ENCODE data around the gene SHISA8. TPM values are rescaled to one million over a fixed set of nuclear protein-coding genes. Genes with fewer than 3 reads are reported as not detected.
A peak's percentile ranks its signal among the peaks of the same experiment; 100 is the strongest.

Gene SHISA8
- total RNA-seq, 2 donors from 2014 or later = 1.1 to 4.2 TPM

DNA sequence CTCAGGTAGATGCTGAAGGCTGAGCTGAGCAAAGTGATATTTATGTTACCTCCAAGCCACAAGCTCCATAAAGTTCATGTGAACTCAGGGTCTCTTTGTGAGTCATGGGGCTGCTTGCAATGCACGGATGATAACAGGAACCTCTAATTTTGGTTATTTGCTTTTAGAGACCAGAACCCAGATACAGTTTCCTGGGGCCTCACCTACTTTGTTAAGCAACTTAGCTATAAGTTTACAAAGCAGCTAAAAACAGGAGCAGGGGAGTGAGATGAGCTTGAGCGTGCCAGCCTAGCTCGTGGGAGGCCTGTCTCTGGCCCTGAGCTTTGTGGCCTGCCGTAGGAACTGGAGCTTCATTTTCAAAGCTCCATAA, 52.7 kb downstream of the SHISA8 start:
- DNase-seq (ENCODE audit: low spot score in 2 of 2) (peak; percentile 56 to 60), ATAC-seq (peak; percentile 54 to 62)
- H3K36me3 Mint-ChIP-seq = peaks cover 10 to 29% of the 10 kb centered on the region in 2 donors
- H3K9me3 Mint-ChIP-seq = no peaks in the 10 kb centered on the region
- peak overlapping the region; percentile 100 for H3K27ac Mint-ChIP-seq

Other genes starting within 250 kb of the SHISA8 start
- gene SNU13, start 226.2 kb downstream of the SHISA8 start, total RNA-seq = 100 to 1,000 TPM; 193 to 235 TPM
- gene MEI1, start 215.6 kb downstream of the SHISA8 start, total RNA-seq = 10 to 100 TPM; 28.3 to 36.9 TPM
- gene CCDC134, start 114.4 kb downstream of the SHISA8 start, total RNA-seq = 10 to 100 TPM; 16.7 to 31.7 TPM
- gene SREBF2, start 82.0 kb downstream of the SHISA8 start, total RNA-seq = 100 to 1,000 TPM; 162 to 163 TPM
- gene TNFRSF13C, start 11.7 kb upstream of the SHISA8 start, total RNA-seq = 1 to 10 TPM; 4.4 to 8.4 TPM
- 100 to 1,000 TPM in 1 of 2 donors, 10 to 100 TPM in 1; 72.8 to 108 TPM for gene CENPM, start 32.1 kb upstream of the SHISA8 start, total RNA-seq
- gene SEPTIN3, start 54.4 kb upstream of the SHISA8 start, total RNA-seq = 1 to 10 TPM; 1.2 to 4.2 TPM
- under 1 TPM; 0.39 to 0.47 TPM for gene WBP2NL, start 83.7 kb upstream of the SHISA8 start, total RNA-seq
- 10 to 100 TPM; 26.3 to 32.3 TPM for gene NAGA, start 155.7 kb upstream of the SHISA8 start, total RNA-seq
- 1 to 10 TPM; 2.1 to 2.2 TPM for gene PHETA2, start 159.2 kb upstream of the SHISA8 start, total RNA-seq
- gene SMDT1, start 164.6 kb upstream of the SHISA8 start, total RNA-seq = 10 to 100 TPM; 48.3 to 59.9 TPM
- gene NDUFA6, start 175.7 kb upstream of the SHISA8 start, total RNA-seq = 100 to 1,000 TPM in 1 of 2 donors, 10 to 100 TPM in 1; 84.9 to 107 TPM
- gene CYP2D6, start 215.7 kb upstream of the SHISA8 start, total RNA-seq = 1 to 10 TPM; 2.2 to 4.8 TPM

Data from activated naive CD4-positive, alpha-beta T cell treated with anti-CD3 and anti-CD28 coated beads, Interleukin-2, amount 50 U/mL, for 72 hours (primary cell).